Measurements from ENCODE around the gene PDE6B. TPM values are rescaled to one million over a fixed set of nuclear protein-coding genes. Genes with fewer than 3 reads are reported as not detected.

PDE6B gene
- total RNA-seq, 5 donors from 2014 or later (not counting 1 experiment from before 2014, with no cell fraction given) = 14.2 to 21.7 (median 19.8) TPM

- H3K9me3 ChIP-seq = peaks cover 3% of the 10 kb centered on the region
- Mint-ChIP-seq H3K27ac (no peak overlapping the region), H3K9me3 (peaks cover 6 to 17% (median 10%) of the 10 kb centered on the region in 3 donors), H3K4me1 (peaks cover 5 to 11% (median 11%) of the 10 kb centered on the region in 3 donors), H3K36me3 (no peaks in the 10 kb centered on the region), H3K27me3 (peaks cover 42 to 52% of the 10 kb centered on the region in 2 donors), H3K4me3 (no peak overlapping the region)
- H3K4me1 ChIP-seq (ENCODE audit: control insufficient read depth in 1 of 2, extremely low read depth in 1 of 2, insufficient read depth in 2 of 2, low read length in 2 of 2) = peaks cover 0 to 14% of the 10 kb centered on the region in 2 experiments
- H3K4me3 ChIP-seq (ENCODE audit: control insufficient read depth in 1 of 2, extremely low read depth in 1 of 2, low read length in 1 of 2) = no peak overlapping the region
- 25% methylated on average over 7 of the region's 11 CpGs for WGBS (ENCODE audit: insufficient coverage)
- no peak for ATAC-seq (replicated peaks in 1 of 4)
- H3K36me3 ChIP-seq (ENCODE audit: control insufficient read depth in 2 of 2, extremely low read depth in 1 of 2, insufficient read depth in 1 of 2, low read length in 1 of 2) = no peaks in the 10 kb centered on the region
- DNase-seq = no peak
- ChIA-PET CTCF (no interaction called here), POLR2A (no interaction called here)
- H3K27ac ChIP-seq (ENCODE audit: low read length) = no peak overlapping the region
- H3K27me3 ChIP-seq (replicated peaks in 1 of 2; ENCODE audit: control insufficient read depth in 2 of 2, extremely low read depth in 1 of 2, insufficient read depth in 2 of 2, low read length in 1 of 2) = peaks cover 21 to 42% of the 10 kb centered on the region in 2 experiments
These were observed 45.7 kb upstream of the PDE6B start for GRCh38 chr4:579543-580175.

- H3K4me1 Mint-ChIP-seq = peaks cover 5 to 11% (median 11%) of the 10 kb centered on the region in 3 donors
- Histone ChIP-seq H3K9me3 (peaks cover 3% of the 10 kb centered on the region), H3K27me3 (replicated peaks in 1 of 2; ENCODE audit: control insufficient read depth in 2 of 2, extremely low read depth in 1 of 2, insufficient read depth in 2 of 2, low read length in 1 of 2) (peaks cover 21 to 42% of the 10 kb centered on the region in 2 experiments), H3K4me3 (ENCODE audit: control insufficient read depth in 1 of 2, extremely low read depth in 1 of 2, low read length in 1 of 2) (no peak overlapping the region), H3K36me3 (ENCODE audit: control insufficient read depth in 2 of 2, extremely low read depth in 1 of 2, insufficient read depth in 1 of 2, low read length in 1 of 2) (no peaks in the 10 kb centered on the region), H3K27ac (ENCODE audit: low read length) (no peak overlapping the region), H3K4me1 (ENCODE audit: control insufficient read depth in 1 of 2, extremely low read depth in 1 of 2, insufficient read depth in 2 of 2, low read length in 2 of 2) (peaks cover 0 to 14% of the 10 kb centered on the region in 2 experiments)
- ATAC-seq (replicated peaks in 1 of 4) (no peak), DNase-seq (no peak)
- no peak overlapping the region for H3K27ac Mint-ChIP-seq
- ChIA-PET CTCF (no interaction called here), POLR2A (no interaction called here)
- WGBS (ENCODE audit: insufficient coverage) = 80% methylated on average over 2 of the region's 6 CpGs
- no peak overlapping the region for H3K4me3 Mint-ChIP-seq
- no peaks in the 10 kb centered on the region for H3K36me3 Mint-ChIP-seq
- H3K27me3 Mint-ChIP-seq = peaks cover 47 to 61% of the 10 kb centered on the region in 2 donors
- H3K9me3 Mint-ChIP-seq = peaks cover 10 to 26% (median 10%) of the 10 kb centered on the region in 3 donors
These were observed 44.2 kb upstream of the PDE6B start for GRCh38 chr4:581181-581580.

- H3K27ac Mint-ChIP-seq = no peak overlapping the region
- no peak overlapping the region for H3K4me3 ChIP-seq (ENCODE audit: control insufficient read depth in 1 of 2, extremely low read depth in 1 of 2, low read length in 1 of 2)
- H3K36me3 Mint-ChIP-seq = no peaks in the 10 kb centered on the region
- no CpG with 5 or more reads among the region's 9 CpGs for WGBS (ENCODE audit: insufficient coverage)
- H3K27me3 Mint-ChIP-seq = peaks cover 52 to 65% of the 10 kb centered on the region in 2 donors
- no peak for ATAC-seq (replicated peaks in 1 of 4)
- H3K9me3 Mint-ChIP-seq = peaks cover 10 to 26% (median 10%) of the 10 kb centered on the region in 3 donors
- H3K27me3 ChIP-seq (replicated peaks in 1 of 2; ENCODE audit: control insufficient read depth in 2 of 2, extremely low read depth in 1 of 2, insufficient read depth in 2 of 2, low read length in 1 of 2) = peaks cover 21 to 44% of the 10 kb centered on the region in 2 experiments
- CTCF ChIA-PET = no interaction called here
- H3K27ac ChIP-seq (ENCODE audit: low read length) = no peak overlapping the region
- H3K4me1 Mint-ChIP-seq = peaks cover 4 to 11% (median 11%) of the 10 kb centered on the region in 3 donors
- H3K4me3 Mint-ChIP-seq = no peak overlapping the region
- peaks cover 0 to 10% of the 10 kb centered on the region in 2 experiments for H3K4me1 ChIP-seq (ENCODE audit: control insufficient read depth in 1 of 2, extremely low read depth in 1 of 2, insufficient read depth in 2 of 2, low read length in 2 of 2)
- no peak for DNase-seq
- no peaks in the 10 kb centered on the region for H3K36me3 ChIP-seq (ENCODE audit: control insufficient read depth in 2 of 2, extremely low read depth in 1 of 2, insufficient read depth in 1 of 2, low read length in 1 of 2)
- POLR2A ChIA-PET = no interaction called here
- peaks cover 3% of the 10 kb centered on the region for H3K9me3 ChIP-seq
These were observed 43.5 kb upstream of the PDE6B start for GRCh38 chr4:581753-582361.

- Histone ChIP-seq H3K4me3 (ENCODE audit: control insufficient read depth in 1 of 2, extremely low read depth in 1 of 2, low read length in 1 of 2) (no peak overlapping the region), H3K27ac (ENCODE audit: low read length) (no peak overlapping the region), H3K27me3 (replicated peaks in 1 of 2; ENCODE audit: control insufficient read depth in 2 of 2, extremely low read depth in 1 of 2, insufficient read depth in 2 of 2, low read length in 1 of 2) (peaks cover 11 to 38% of the 10 kb centered on the region in 2 experiments), H3K36me3 (ENCODE audit: control insufficient read depth in 2 of 2, extremely low read depth in 1 of 2, insufficient read depth in 1 of 2, low read length in 1 of 2) (no peaks in the 10 kb centered on the region), H3K4me1 (ENCODE audit: control insufficient read depth in 1 of 2, extremely low read depth in 1 of 2, insufficient read depth in 2 of 2, low read length in 2 of 2) (no peaks in the 10 kb centered on the region), H3K9me3 (peaks cover 3% of the 10 kb centered on the region)
- Mint-ChIP-seq H3K27me3 (peaks cover 48 to 59% of the 10 kb centered on the region in 2 donors), H3K36me3 (no peaks in the 10 kb centered on the region), H3K4me1 (no peaks in the 10 kb centered on the region), H3K27ac (no peak overlapping the region), H3K4me3 (no peak overlapping the region), H3K9me3 (peaks cover 10 to 26% (median 10%) of the 10 kb centered on the region in 3 donors)
- no peak for ATAC-seq (replicated peaks in 1 of 4)
- POLR2A ChIA-PET = no interaction called here
- WGBS (ENCODE audit: insufficient coverage) = no CpG with 5 or more reads among the region's 2 CpGs
- DNase-seq = no peak
- CTCF ChIA-PET = no interaction called here
These were observed 41.6 kb upstream of the PDE6B start for GRCh38 chr4:583820-584219.

GRCh38 chr4:587671-588350, 37.6 kb upstream of the PDE6B start:
- ATAC-seq (replicated peaks in 1 of 4) (no peak), DNase-seq (no peak)
- no peak overlapping the region for H3K4me3 ChIP-seq (ENCODE audit: control insufficient read depth in 1 of 2, extremely low read depth in 1 of 2, low read length in 1 of 2)
- no peaks in the 10 kb centered on the region for H3K4me1 Mint-ChIP-seq
- no peak overlapping the region for H3K27ac Mint-ChIP-seq
- peaks cover 8 to 21% (median 10%) of the 10 kb centered on the region in 3 donors for H3K9me3 Mint-ChIP-seq
- H3K27ac ChIP-seq (ENCODE audit: low read length) = no peak overlapping the region
- 85% methylated on average over 23 of the region's 25 CpGs for WGBS (ENCODE audit: insufficient coverage)
- peaks cover 3% of the 10 kb centered on the region for H3K9me3 ChIP-seq
- ChIA-PET POLR2A (no interaction called here), CTCF (no interaction called here)
- H3K36me3 ChIP-seq (ENCODE audit: control insufficient read depth in 2 of 2, extremely low read depth in 1 of 2, insufficient read depth in 1 of 2, low read length in 1 of 2) = no peaks in the 10 kb centered on the region
- H3K4me1 ChIP-seq (ENCODE audit: control insufficient read depth in 1 of 2, extremely low read depth in 1 of 2, insufficient read depth in 2 of 2, low read length in 2 of 2) = no peaks in the 10 kb centered on the region
- no peaks in the 10 kb centered on the region for H3K36me3 Mint-ChIP-seq
- peaks cover 46 to 51% of the 10 kb centered on the region in 2 donors for H3K27me3 Mint-ChIP-seq
- H3K27me3 ChIP-seq (replicated peaks in 1 of 2; ENCODE audit: control insufficient read depth in 2 of 2, extremely low read depth in 1 of 2, insufficient read depth in 2 of 2, low read length in 1 of 2) = peaks cover 2 to 36% of the 10 kb centered on the region in 2 experiments
- H3K4me3 Mint-ChIP-seq = no peak overlapping the region

GRCh38 chr4:588351-588849, 37.0 kb upstream of the PDE6B start:
- CTCF ChIA-PET = no interaction called here
- Histone ChIP-seq H3K27me3 (replicated peaks in 1 of 2; ENCODE audit: control insufficient read depth in 2 of 2, extremely low read depth in 1 of 2, insufficient read depth in 2 of 2, low read length in 1 of 2) (peaks cover 2 to 37% of the 10 kb centered on the region in 2 experiments), H3K4me1 (ENCODE audit: control insufficient read depth in 1 of 2, extremely low read depth in 1 of 2, insufficient read depth in 2 of 2, low read length in 2 of 2) (no peaks in the 10 kb centered on the region), H3K36me3 (ENCODE audit: control insufficient read depth in 2 of 2, extremely low read depth in 1 of 2, insufficient read depth in 1 of 2, low read length in 1 of 2) (no peaks in the 10 kb centered on the region), H3K27ac (ENCODE audit: low read length) (no peak overlapping the region), H3K4me3 (ENCODE audit: control insufficient read depth in 1 of 2, extremely low read depth in 1 of 2, low read length in 1 of 2) (no peak overlapping the region), H3K9me3 (peaks cover 3% of the 10 kb centered on the region)
- peaks cover 7 to 20% (median 10%) of the 10 kb centered on the region in 3 donors for H3K9me3 Mint-ChIP-seq
- peaks cover 51 to 52% of the 10 kb centered on the region in 2 donors for H3K27me3 Mint-ChIP-seq
- no peaks in the 10 kb centered on the region for H3K36me3 Mint-ChIP-seq
- DNase-seq (no peak), ATAC-seq (replicated peaks in 1 of 4) (no peak)
- no peak overlapping the region for H3K4me3 Mint-ChIP-seq
- H3K27ac Mint-ChIP-seq = no peak overlapping the region
- WGBS (ENCODE audit: insufficient coverage) = 88% methylated on average over 28 of the region's 36 CpGs
- H3K4me1 Mint-ChIP-seq = no peaks in the 10 kb centered on the region
- POLR2A ChIA-PET = no interaction called here

Measured in T-cell (primary cell).